Fibroblast of mammary gland (primary cell): Measurements from ENCODE around the gene CDK15.
A peak's percentile ranks its signal among the peaks of the same experiment; 100 is the strongest.

ENCODE experiments used
- DNase-seq: peaks from one replicate; pipeline ENCODE4 v3.0.0-alpha.2; 2010; ENCODE audit warnings: low read depth
- H3K4me3 ChIP-seq: 2 replicates; pipeline ENCODE4 v1.5.1; 2011; ENCODE audit warnings: low read depth, mild to moderate bottlenecking, low read length, moderate library complexity; ENCODE audit not compliant: control insufficient read depth
- TF ChIP-seq, protein P1 (sequence below): conservative IDR thresholded peaks from 2 replicates; pipeline ENCODE4 v1.5.1; 2011; ENCODE audit warnings: low read depth, low read length, inconsistent platforms; ENCODE audit not compliant: control insufficient read depth, insufficient read depth

CDK15 gene

DNA sequence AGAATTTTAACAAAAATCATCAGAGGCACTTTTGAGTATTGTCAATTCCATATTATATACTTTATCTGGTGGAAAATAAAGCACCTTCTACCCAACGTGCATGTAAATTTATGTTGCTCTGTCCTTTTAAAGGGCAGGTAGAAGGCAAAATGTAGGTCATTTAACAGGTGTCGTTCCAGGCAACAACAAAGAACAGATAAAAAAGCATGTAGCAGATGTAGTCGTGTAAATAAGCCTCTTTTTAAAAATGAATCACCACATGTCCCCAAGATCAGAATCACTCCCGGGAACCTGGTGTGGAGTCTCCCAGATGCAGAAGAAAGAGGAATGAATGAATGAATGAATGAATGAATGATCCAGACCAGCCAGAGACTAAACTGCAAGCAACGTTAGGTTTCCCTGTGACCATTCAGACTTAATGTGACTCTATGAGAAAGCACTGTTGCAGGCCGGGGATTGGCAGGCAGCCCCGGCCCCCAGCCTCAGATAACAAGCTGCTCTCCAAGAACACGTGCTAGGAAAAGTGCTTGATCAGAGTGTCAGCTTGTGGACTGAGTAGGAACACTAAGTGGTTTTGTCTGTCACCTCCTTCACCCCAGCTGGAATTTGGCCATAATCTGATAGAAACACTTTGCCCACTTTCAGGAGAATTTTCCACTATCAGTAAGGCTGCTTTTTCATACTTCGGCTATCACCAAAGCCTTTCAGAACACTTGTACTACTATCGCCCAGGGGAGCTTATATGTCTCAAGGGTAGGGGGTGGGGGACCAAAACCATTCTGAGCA lies 100.6 kb downstream of the CDK15 start:
- no peak overlapping the region for H3K4me3 ChIP-seq
- TF ChIP-seq, protein P1, sequence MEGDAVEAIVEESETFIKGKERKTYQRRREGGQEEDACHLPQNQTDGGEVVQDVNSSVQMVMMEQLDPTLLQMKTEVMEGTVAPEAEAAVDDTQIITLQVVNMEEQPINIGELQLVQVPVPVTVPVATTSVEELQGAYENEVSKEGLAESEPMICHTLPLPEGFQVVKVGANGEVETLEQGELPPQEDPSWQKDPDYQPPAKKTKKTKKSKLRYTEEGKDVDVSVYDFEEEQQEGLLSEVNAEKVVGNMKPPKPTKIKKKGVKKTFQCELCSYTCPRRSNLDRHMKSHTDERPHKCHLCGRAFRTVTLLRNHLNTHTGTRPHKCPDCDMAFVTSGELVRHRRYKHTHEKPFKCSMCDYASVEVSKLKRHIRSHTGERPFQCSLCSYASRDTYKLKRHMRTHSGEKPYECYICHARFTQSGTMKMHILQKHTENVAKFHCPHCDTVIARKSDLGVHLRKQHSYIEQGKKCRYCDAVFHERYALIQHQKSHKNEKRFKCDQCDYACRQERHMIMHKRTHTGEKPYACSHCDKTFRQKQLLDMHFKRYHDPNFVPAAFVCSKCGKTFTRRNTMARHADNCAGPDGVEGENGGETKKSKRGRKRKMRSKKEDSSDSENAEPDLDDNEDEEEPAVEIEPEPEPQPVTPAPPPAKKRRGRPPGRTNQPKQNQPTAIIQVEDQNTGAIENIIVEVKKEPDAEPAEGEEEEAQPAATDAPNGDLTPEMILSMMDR = no peak
- DNase-seq = no peak

DNA sequence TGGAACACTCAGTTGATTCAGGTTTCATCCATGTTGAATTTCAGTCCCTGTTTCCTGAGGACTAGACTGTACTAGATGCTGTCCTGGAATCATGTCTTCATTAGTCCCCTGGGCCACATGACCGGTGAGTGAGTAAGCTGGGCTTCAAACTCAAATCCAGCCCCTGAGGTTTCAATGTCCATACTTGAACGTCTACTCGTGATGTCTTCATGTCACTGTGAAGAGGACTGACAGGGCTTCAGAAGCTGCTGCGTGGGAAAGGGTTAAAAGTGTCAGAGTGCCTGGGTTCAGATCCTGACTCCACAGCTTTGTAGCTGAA lies 101.2 kb downstream of the CDK15 start:
- no peak overlapping the region for H3K4me3 ChIP-seq
- peak; percentile 57 for DNase-seq
- TF ChIP-seq, protein P1 = no peak

DNA sequence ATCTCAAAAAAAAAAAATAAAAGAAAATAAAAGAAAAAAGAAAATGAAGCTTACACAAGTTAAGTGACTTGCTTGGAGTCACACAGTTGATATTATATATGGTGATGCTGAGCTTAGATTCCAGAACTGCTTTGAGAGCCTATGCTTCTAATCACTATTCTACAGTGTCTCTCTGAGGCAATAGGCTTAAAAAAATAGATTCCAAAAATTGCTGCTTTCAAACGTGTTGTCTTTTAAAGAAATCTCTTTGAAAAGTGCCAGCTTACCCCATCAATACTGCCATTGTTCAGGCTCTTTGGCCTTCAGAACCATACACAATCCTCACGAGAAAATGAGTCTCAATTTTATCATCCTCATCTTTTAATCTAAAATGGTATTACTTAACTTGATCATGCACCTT lies 102.6 kb downstream of the CDK15 start:
- TF ChIP-seq, protein P1 = no peak
- no peak overlapping the region for H3K4me3 ChIP-seq
- no peak for DNase-seq

DNA sequence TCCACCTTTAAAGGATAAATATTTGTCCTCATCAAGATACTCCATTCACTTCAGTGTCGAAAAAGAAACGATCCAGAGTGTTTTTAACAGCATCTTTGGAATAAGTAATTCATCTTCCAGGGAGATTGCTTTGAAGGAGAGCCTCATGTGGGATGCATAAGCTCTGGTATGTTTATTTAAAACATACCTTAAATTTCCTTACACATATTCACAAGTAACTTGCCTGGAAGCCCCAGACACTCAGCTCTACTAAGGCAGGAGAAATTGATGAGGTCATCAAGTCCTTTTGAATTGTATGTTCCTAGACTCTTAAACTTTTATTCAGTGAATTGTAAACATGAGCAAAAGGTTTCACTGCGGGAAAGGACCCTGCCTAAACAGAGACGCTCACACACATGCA lies 103.0 kb downstream of the CDK15 start:
- H3K4me3 ChIP-seq = no peak overlapping the region
- DNase-seq = peak; percentile 76
- TF ChIP-seq, protein P1 = no peak

DNA sequence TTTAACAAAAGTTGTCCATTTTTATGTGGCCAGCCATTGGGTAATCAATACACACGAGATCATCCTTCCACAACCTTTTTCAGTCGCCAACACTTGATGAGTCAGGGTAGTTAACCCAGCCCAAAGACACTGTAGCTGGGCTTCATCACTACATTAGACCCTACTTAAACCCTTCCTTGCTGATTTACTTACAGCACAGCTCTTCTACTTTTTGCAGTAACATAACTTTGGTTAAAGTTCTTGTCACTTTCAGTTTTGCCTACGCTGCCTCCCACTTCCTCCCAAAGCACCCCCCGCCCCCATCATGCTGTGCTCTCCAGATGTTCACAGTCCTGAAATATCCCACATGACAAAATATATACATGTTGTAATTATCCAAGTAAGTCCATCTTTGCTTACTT lies 103.6 kb downstream of the CDK15 start:
- DNase-seq = peak; percentile 80

DNA sequence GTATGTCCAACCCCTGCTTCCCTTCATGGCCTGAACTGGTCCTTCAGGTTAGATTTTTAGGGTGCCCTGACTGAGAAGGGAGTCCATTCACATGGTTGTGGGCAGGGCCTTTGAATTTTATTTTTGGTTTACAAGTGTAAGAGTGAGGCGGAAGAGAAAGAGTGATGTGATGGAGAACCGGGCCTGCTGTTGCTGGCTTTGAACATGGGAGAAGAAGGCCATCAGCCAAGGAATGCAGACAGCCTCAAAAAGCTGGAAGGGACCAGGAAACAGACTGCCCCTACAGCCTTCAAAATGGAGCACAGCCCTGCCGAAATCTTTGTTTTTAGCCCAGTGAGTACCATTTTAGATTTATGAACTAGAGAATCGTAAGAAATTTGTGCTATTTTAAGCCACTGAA lies 105.0 kb downstream of the CDK15 start:
- TF ChIP-seq, protein P1 = no peak
- DNase-seq = no peak
- H3K4me3 ChIP-seq = no peak overlapping the region

More for the DNA sequence above, 103.6 kb downstream of the CDK15 start:
- H3K4me3 ChIP-seq = no peak overlapping the region
- TF ChIP-seq, protein P1 = no peak
